GM23248 (cell line): Measurements from ENCODE around the gene TSHZ2. TPM values are rescaled to one million over a fixed set of nuclear protein-coding genes. Genes with fewer than 3 reads are reported as not detected.
"Not testable (repeated sequence)": the region's sequence is repeated elsewhere in the genome, so short reads cannot be mapped to it uniquely, and the experiment has no call there.

Source experiments
- DNase-seq: peaks from one replicate; pipeline ENCODE4 v3.0.0-alpha.2; 2015
- H2AFZ ChIP-seq: fragments of 200-600 bp; sonication (generic); 2 replicates; pipeline ENCODE4 v1.6.1; 2016; ENCODE audit warnings: antibody characterized with exemption
- H3F3A ChIP-seq: fragments of 200-600 bp; sonication (generic); 2 replicates; pipeline ENCODE4 v1.6.1; 2016; ENCODE audit warnings: mild to moderate bottlenecking, antibody characterized with exemption, mixed run types; ENCODE audit not compliant: insufficient read depth
- H3K27ac ChIP-seq: fragments of 200-600 bp; sonication (generic); 2 replicates; pipeline ENCODE4 v1.5.1; 2016; ENCODE audit warnings: mild to moderate bottlenecking
- H3K27me3 ChIP-seq: fragments of 200-600 bp; sonication (generic); replicated peaks from 2 replicates; pipeline ENCODE4 v1.6.1; 2016; ENCODE audit warnings: mild to moderate bottlenecking; ENCODE audit not compliant: insufficient read depth
- H3K36me3 ChIP-seq: fragments of 200-600 bp; sonication (generic); 2 replicates; pipeline ENCODE4 v1.6.1; 2016; ENCODE audit warnings: low read depth, mild to moderate bottlenecking
- H3K4me1 ChIP-seq: fragments of 200-600 bp; sonication (generic); 2 replicates; pipeline ENCODE4 v1.6.1; 2016; ENCODE audit warnings: mild to moderate bottlenecking; ENCODE audit not compliant: insufficient read depth
- H3K4me2 ChIP-seq: fragments of 200-600 bp; sonication (generic); one replicate; pipeline ENCODE4 v1.6.1; 2016; ENCODE audit warnings: mild to moderate bottlenecking; ENCODE audit not compliant: unreplicated experiment
- H3K4me3 ChIP-seq: fragments of 200-600 bp; sonication (generic); 2 replicates; pipeline ENCODE4 v1.5.1; 2016; ENCODE audit warnings: mild to moderate bottlenecking
- H3K79me2 ChIP-seq: fragments of 200-600 bp; sonication (generic); 2 replicates; pipeline ENCODE4 v1.6.1; 2016; ENCODE audit warnings: mild to moderate bottlenecking; ENCODE audit not compliant: insufficient read depth
- H3K9ac ChIP-seq: fragments of 200-600 bp; sonication (generic); 2 replicates; pipeline ENCODE4 v1.6.1; 2016; ENCODE audit warnings: mild to moderate bottlenecking
- H3K9me2 ChIP-seq: fragments of 200-600 bp; sonication (generic); 2 replicates; pipeline ENCODE4 v1.6.1; 2016; ENCODE audit warnings: mixed run types, mild to moderate bottlenecking, moderate library complexity; ENCODE audit not compliant: insufficient read depth
- H3K9me3 ChIP-seq: fragments of 200-600 bp; sonication (generic); one replicate; pipeline ENCODE4 v1.6.1; 2017; ENCODE audit warnings: low read depth
- H4K20me1 ChIP-seq: fragments of 200-600 bp; sonication (generic); 2 replicates; pipeline ENCODE4 v1.6.0; 2016; ENCODE audit not compliant: insufficient read depth
- EZH2 ChIP-seq: fragments of 200-600 bp; sonication (generic); IDR thresholded peaks from 2 replicates; pipeline ENCODE4 v1.6.1; 2018; ENCODE audit warnings: antibody characterized with exemption, mild to moderate bottlenecking; ENCODE audit not compliant: insufficient read depth, poor library complexity, severe bottlenecking
- EZH2phosphoT487 ChIP-seq: fragments of 200-600 bp; sonication (generic); IDR thresholded peaks from 2 replicates; pipeline ENCODE4 v1.6.1; 2018; ENCODE audit warnings: antibody characterized with exemption, moderate library complexity, mild to moderate bottlenecking, low read depth; ENCODE audit not compliant: insufficient read depth
- WGBS, 2 experiments: methylation state at CpG; one replicate each; pipeline ENCODE4 v1.1.6; 2015 to 2017; ENCODE audit warnings: low lambda C conversion rate in 2 of 2, low coverage in 1 of 2; ENCODE audit errors: missing lambda C conversion rate in 2 of 2; 5-methylcytosine and 5-hydroxymethylcytosine counted together
- in situ Hi-C: fragments of 300-500 bp; cut with MboI; formaldehyde crosslinking; loops from 2 replicates; pipeline ENCODE4 v1.15.0; 2020
- polyA plus RNA-seq: library from polyadenylated mRNA; unstranded; fragments of >200 nt; fragmentation: Nextera tagmentation; extraction: Ambion mirVana; gene quantifications from 2 replicates; pipeline ENCODE4 v1.2.1, GENCODE V29; 2016
- total RNA-seq: library from RNA; depleted of rRNA; stranded (reverse); fragments of >200 nt; shearing (Covaris generic); gene quantifications from 2 replicates; pipeline ENCODE4 v1.2.3, GENCODE V29; 2014

TSHZ2 gene
- total and polyA plus RNA-seq, 2 experiments from 2014 or later, result 4.5 to 13.4 TPM

GRCh38 chr20:53466279-53466678 is 494.1 kb downstream of the TSHZ2 start:
- Histone ChIP-seq H4K20me1 (no peaks in the 10 kb centered on the region), H2AFZ (no peak overlapping the region), H3K36me3 (no peaks in the 10 kb centered on the region), H3K79me2 (no peaks in the 10 kb centered on the region), H3K4me3 (no peak overlapping the region), H3F3A (no peaks in the 10 kb centered on the region), H3K27ac (no peak overlapping the region), H3K9ac (no peak overlapping the region), H3K4me2 (no peak overlapping the region), H3K4me1 (no peaks in the 10 kb centered on the region), H3K9me3 (no peaks in the 10 kb centered on the region), H3K27me3 (no peaks in the 10 kb centered on the region), H3K9me2 (no peaks in the 10 kb centered on the region)
- in situ Hi-C loops, result no loop called here
- TF ChIP-seq EZH2 (no peak), EZH2phosphoT487 (no peak)
- 74% methylated on average over 4 of the region's 4 CpGs for WGBS, 2 experiments
- no peak for DNase-seq

- H3K9me3 ChIP-seq, result no peaks in the 10 kb centered on the region
- H3F3A ChIP-seq, result no peaks in the 10 kb centered on the region
- no peaks in the 10 kb centered on the region for H3K79me2 ChIP-seq
- H3K9me2 ChIP-seq, result no peaks in the 10 kb centered on the region
- in situ Hi-C loops, result no loop called here
- H3K9ac ChIP-seq, result no peak overlapping the region
- H2AFZ ChIP-seq, result no peak overlapping the region
- H4K20me1 ChIP-seq, result no peaks in the 10 kb centered on the region
- no peaks in the 10 kb centered on the region for H3K4me1 ChIP-seq
- 51 to 53% methylated on average over 5 of the region's 5 CpGs for WGBS, 2 experiments
- H3K4me2 ChIP-seq, result no peak overlapping the region
- H3K27me3 ChIP-seq, result no peaks in the 10 kb centered on the region
- no peaks in the 10 kb centered on the region for H3K36me3 ChIP-seq
- TF ChIP-seq EZH2 (no peak), EZH2phosphoT487 (no peak)
- no peak overlapping the region for H3K27ac ChIP-seq
- DNase-seq, result no peak
- no peak overlapping the region for H3K4me3 ChIP-seq
Observed at GRCh38 chr20:53468587-53468986, 496.4 kb downstream of the TSHZ2 start.

- H3K27me3 ChIP-seq, H3K79me2 ChIP-seq, H3K9me2 ChIP-seq, H4K20me1 ChIP-seq, H3F3A ChIP-seq, H3K27ac ChIP-seq, H3K9ac ChIP-seq, H3K4me3 ChIP-seq, H3K36me3 ChIP-seq, in situ Hi-C loops, H2AFZ ChIP-seq, H3K9me3 ChIP-seq, DNase-seq, H3K4me1 ChIP-seq, H3K4me2 ChIP-seq: not testable (repeated sequence)
- WGBS, 2 experiments, result 85 to 89% methylated on average over 6 to 18 of the region's 18 CpGs
Observed at GRCh38 chr20:53472859-53473258, 500.7 kb downstream of the TSHZ2 start.

GRCh38 chr20:53480913-53481312 is 508.8 kb downstream of the TSHZ2 start:
- in situ Hi-C loops, result no loop called here
- Histone ChIP-seq H3K4me2 (no peak overlapping the region), H3K4me3 (no peak overlapping the region), H3K27ac (no peak overlapping the region), H3K9ac (no peak overlapping the region), H3K4me1 (no peaks in the 10 kb centered on the region), H3K27me3 (no peaks in the 10 kb centered on the region), H3K79me2 (no peaks in the 10 kb centered on the region), H3K36me3 (no peaks in the 10 kb centered on the region), H4K20me1 (no peaks in the 10 kb centered on the region), H3K9me3 (no peaks in the 10 kb centered on the region), H3F3A (no peaks in the 10 kb centered on the region), H3K9me2 (no peaks in the 10 kb centered on the region), H2AFZ (no peak overlapping the region)
- TF ChIP-seq EZH2phosphoT487, result no peak
- TF ChIP-seq EZH2, result no peak
- DNase-seq, result no peak
- WGBS, 2 experiments, result 87 to 95% methylated on average over 2 of the region's 2 CpGs
